Sigmoid colon (tissue), 7 donors: ENCODE results near the gene STIM2. TPM values are rescaled to one million over a fixed set of nuclear protein-coding genes. Genes with fewer than 3 reads are reported as not detected.

Experiments
- DNase-seq: peaks from one replicate; pipeline ENCODE4 v3.0.0-alpha.2; 2019
- H3K27ac ChIP-seq, 4 donors: fragments of 200-600 bp; sonication (generic); one replicate each; pipeline ENCODE4 v1.5.1; 2016 to 2019; ENCODE audit warnings: mild to moderate bottlenecking in 1 of 4
- H3K27me3 ChIP-seq, 3 donors: fragments of 200-600 bp; sonication (generic); one replicate each; pipeline ENCODE4 v1.5.1; 2019; ENCODE audit warnings: mild to moderate bottlenecking in 1 of 3
- H3K36me3 ChIP-seq, 4 donors: fragments of 200-600 bp; sonication (generic); one replicate each; pipeline ENCODE4 v1.5.1; 2016 to 2019
- H3K4me1 ChIP-seq, 4 donors: fragments of 200-600 bp; sonication (generic); one replicate each; pipeline ENCODE4 v1.5.1; 2017 to 2019
- H3K4me3 ChIP-seq, 4 donors: fragments of 200-600 bp; sonication (generic); one replicate each; pipeline ENCODE4 v1.5.1; 2017 to 2019; ENCODE audit warnings: mild to moderate bottlenecking in 2 of 4, moderate library complexity in 1 of 4
- H3K9me3 ChIP-seq, 4 donors: fragments of 200-600 bp in 3 of 4; sonication (generic) in 3 of 4; one replicate each; pipeline versions ENCODE4 v1.5.1 to v1.6.1; 2013 to 2019
- EP300 ChIP-seq, 4 donors: sonication (generic); formaldehyde crosslinking; IDR thresholded peaks; one replicate each; pipeline ENCODE4 v1.6.1; 2017; ENCODE audit warnings: antibody characterized with exemption in 4 of 4
- POLR2A ChIP-seq, 2 donors: fragments of 450-650 bp; IDR thresholded peaks; one replicate each; pipeline ENCODE4 v1.6.1; 2016; ENCODE audit warnings: antibody characterized with exemption in 2 of 2, mild to moderate bottlenecking in 2 of 2, moderate library complexity in 2 of 2
- POLR2AphosphoS5 ChIP-seq, 4 donors: sonication (generic); formaldehyde crosslinking; IDR thresholded peaks; one replicate each; pipeline ENCODE4 v1.6.1; 2017; ENCODE audit warnings: antibody characterized with exemption in 4 of 4
- WGBS, 2 donors: extraction: QIAGEN DNeasy Blood & Tissue Kit; methylation state at CpG; one replicate each; pipeline ENCODE4 v1.1.7; 2013; 5-methylcytosine and 5-hydroxymethylcytosine counted together
- intact Hi-C: fragments of 100-400 bp; cut with DNase I; formaldehyde crosslinking; loops from one replicate; pipeline ENCODE4 v1.15.1; 2023
- polyA plus RNA-seq, 3 donors: library from polyadenylated mRNA; stranded (reverse); fragments of 200-250 nt; gene quantifications; one replicate each; pipeline ENCODE4 v1.2.3, GENCODE V29; 2013
- total RNA-seq, 4 donors: library from RNA; depleted of rRNA; stranded (reverse); fragments of >200 nt; gene quantifications; one replicate each; pipeline ENCODE4 v1.1.0, GENCODE V29; 2016
- TF ChIP-seq, protein P1 (sequence below), 4 experiments: fragments of 450-650 bp in 3 of 4; fragments of 200-600 bp in 1 of 4; IDR thresholded peaks; one replicate each; pipeline ENCODE4 v1.5.1; 2016 to 2019; ENCODE audit warnings: antibody characterized with exemption in 4 of 4, mild to moderate bottlenecking in 3 of 4, moderate library complexity in 2 of 4
- donor health status: healthy with polysubstance abuse.
- donor health status: Bipolar disorder and iron deficiency.
- donor health status: healthy.

Gene STIM2
- total and polyA plus RNA-seq, 7 donors = 3.0 to 16.8 (median 14.1) TPM

- H3K36me3 ChIP-seq = no peaks in the 10 kb centered on the region
- DNase-seq = no peak
- no peak for TF ChIP-seq EP300 (IDR thresholded peaks at IDR 0.05)
- TF ChIP-seq, protein P1, sequence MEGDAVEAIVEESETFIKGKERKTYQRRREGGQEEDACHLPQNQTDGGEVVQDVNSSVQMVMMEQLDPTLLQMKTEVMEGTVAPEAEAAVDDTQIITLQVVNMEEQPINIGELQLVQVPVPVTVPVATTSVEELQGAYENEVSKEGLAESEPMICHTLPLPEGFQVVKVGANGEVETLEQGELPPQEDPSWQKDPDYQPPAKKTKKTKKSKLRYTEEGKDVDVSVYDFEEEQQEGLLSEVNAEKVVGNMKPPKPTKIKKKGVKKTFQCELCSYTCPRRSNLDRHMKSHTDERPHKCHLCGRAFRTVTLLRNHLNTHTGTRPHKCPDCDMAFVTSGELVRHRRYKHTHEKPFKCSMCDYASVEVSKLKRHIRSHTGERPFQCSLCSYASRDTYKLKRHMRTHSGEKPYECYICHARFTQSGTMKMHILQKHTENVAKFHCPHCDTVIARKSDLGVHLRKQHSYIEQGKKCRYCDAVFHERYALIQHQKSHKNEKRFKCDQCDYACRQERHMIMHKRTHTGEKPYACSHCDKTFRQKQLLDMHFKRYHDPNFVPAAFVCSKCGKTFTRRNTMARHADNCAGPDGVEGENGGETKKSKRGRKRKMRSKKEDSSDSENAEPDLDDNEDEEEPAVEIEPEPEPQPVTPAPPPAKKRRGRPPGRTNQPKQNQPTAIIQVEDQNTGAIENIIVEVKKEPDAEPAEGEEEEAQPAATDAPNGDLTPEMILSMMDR (IDR thresholded peaks at IDR 0.05) = no peak
- TF ChIP-seq POLR2AphosphoS5 (IDR thresholded peaks at IDR 0.05) = no peak
- no peak for TF ChIP-seq POLR2A (IDR thresholded peaks at IDR 0.05)
- intact Hi-C loops = no loop called here
- H3K9me3 ChIP-seq = peaks cover 0 to 6% (median 0%) of the 10 kb centered on the region in 4 donors
- H3K27me3 ChIP-seq = no peaks in the 10 kb centered on the region
- H3K4me3 ChIP-seq = no peak overlapping the region
- no peaks in the 10 kb centered on the region for H3K4me1 ChIP-seq
- no peak overlapping the region for H3K27ac ChIP-seq
- WGBS, 2 donors = 85 to 87% methylated on average over 6 of the region's 6 CpGs
These were observed 32.8 kb upstream of the STIM2 start for GRCh38 chr4:26827798-26828197.

- no peaks in the 10 kb centered on the region for H3K36me3 ChIP-seq
- WGBS, 2 donors = 83 to 84% methylated on average over 4 of the region's 4 CpGs
- no peak for DNase-seq
- no peaks in the 10 kb centered on the region for H3K4me1 ChIP-seq
- no peak for TF ChIP-seq POLR2AphosphoS5 (IDR thresholded peaks at IDR 0.05)
- no peaks in the 10 kb centered on the region for H3K9me3 ChIP-seq
- intact Hi-C loops = no loop called here
- no peak overlapping the region for H3K27ac ChIP-seq
- H3K4me3 ChIP-seq = no peak overlapping the region
- no peaks in the 10 kb centered on the region for H3K27me3 ChIP-seq
These were observed 31.6 kb upstream of the STIM2 start for GRCh38 chr4:26829018-26829417.

- no peaks in the 10 kb centered on the region for H3K36me3 ChIP-seq
- 89 to 96% methylated on average over 2 of the region's 2 CpGs for WGBS, 2 donors
- intact Hi-C loops = no loop called here
- TF ChIP-seq POLR2A (IDR thresholded peaks at IDR 0.05) (no peak), EP300 (IDR thresholded peaks at IDR 0.05) (no peak), POLR2AphosphoS5 (IDR thresholded peaks at IDR 0.05) (no peak)
- TF ChIP-seq, protein P1 (IDR thresholded peaks at IDR 0.05) = no peak
- no peak overlapping the region for H3K4me3 ChIP-seq
- DNase-seq = no peak
- no peaks in the 10 kb centered on the region for H3K4me1 ChIP-seq
- H3K27ac ChIP-seq = no peak overlapping the region
- H3K9me3 ChIP-seq = peaks cover 0 to under 1% (median 0%) of the 10 kb centered on the region in 4 donors
- H3K27me3 ChIP-seq = no peaks in the 10 kb centered on the region
These were observed 30.6 kb upstream of the STIM2 start for GRCh38 chr4:26830033-26830432.

DNA sequence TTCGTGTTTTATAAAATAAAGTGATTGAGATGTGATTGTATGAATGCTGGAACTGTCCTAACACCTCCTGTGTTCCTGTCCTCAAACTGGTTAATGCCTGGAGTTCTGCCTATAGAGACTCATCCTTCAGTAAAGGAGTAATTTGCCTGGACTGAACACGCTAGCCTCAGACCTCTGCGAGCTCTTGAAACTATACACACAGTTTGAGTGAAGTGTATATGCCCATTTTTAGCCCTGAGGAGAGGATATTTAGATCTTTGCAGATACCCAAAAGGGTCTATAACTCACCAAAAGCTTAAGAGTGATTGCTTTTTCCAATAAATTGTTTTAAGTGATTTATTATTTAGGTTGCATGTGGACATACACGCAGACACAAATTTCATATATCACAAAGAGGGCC is 29.9 kb upstream of the STIM2 start:
- Histone ChIP-seq H3K36me3 (no peaks in the 10 kb centered on the region), H3K27me3 (no peaks in the 10 kb centered on the region), H3K4me3 (no peak overlapping the region), H3K4me1 (no peaks in the 10 kb centered on the region), H3K27ac (no peak overlapping the region), H3K9me3 (peaks cover 0 to 3% (median 0%) of the 10 kb centered on the region in 4 donors)
- TF ChIP-seq POLR2AphosphoS5 (IDR thresholded peaks at IDR 0.05) (no peak), POLR2A (IDR thresholded peaks at IDR 0.05) (no peak), EP300 (IDR thresholded peaks at IDR 0.05) (no peak)
- TF ChIP-seq, protein P1 (IDR thresholded peaks at IDR 0.05) = no peak
- WGBS, 2 donors = 94 to 98% methylated on average over 4 of the region's 4 CpGs
- intact Hi-C loops = no loop called here
- DNase-seq = no peak

GRCh38 chr4:26836539-26836938 is 24.1 kb upstream of the STIM2 start:
- H3K4me3 ChIP-seq = no peak overlapping the region
- TF ChIP-seq, protein P1 (IDR thresholded peaks at IDR 0.05) = no peak
- no peak for TF ChIP-seq POLR2AphosphoS5 (IDR thresholded peaks at IDR 0.05)
- TF ChIP-seq EP300 (IDR thresholded peaks at IDR 0.05) = no peak
- no peak for TF ChIP-seq POLR2A (IDR thresholded peaks at IDR 0.05)
- H3K27ac ChIP-seq = no peak overlapping the region
- peaks cover 0 to 17% (median 0%) of the 10 kb centered on the region in 4 donors for H3K4me1 ChIP-seq
- 86 to 90% methylated on average over 1 of the region's 1 CpG for WGBS, 2 donors
- intact Hi-C loops = no loop called here
- no peak for DNase-seq
- no peaks in the 10 kb centered on the region for H3K36me3 ChIP-seq
- no peaks in the 10 kb centered on the region for H3K27me3 ChIP-seq
- peaks cover 0 to 3% (median 0%) of the 10 kb centered on the region in 4 donors for H3K9me3 ChIP-seq
